Neural progenitor cell (in vitro differentiated cells): ENCODE results near the gene PLK1.

Source experiments
- EZH2 ChIP-seq: fragments of 200-600 bp; sonication (generic); IDR thresholded peaks from 2 replicates; pipeline ENCODE4 v1.6.1; 2017; ENCODE audit warnings: antibody characterized with exemption, mild to moderate bottlenecking, moderate library complexity
- EZH2phosphoT487 ChIP-seq: fragments of 200-600 bp; sonication (generic); IDR thresholded peaks from 2 replicates; pipeline ENCODE4 v1.6.1; 2017; ENCODE audit warnings: antibody characterized with exemption
- TF ChIP-seq, protein P1 (sequence below): fragments of 200-600 bp; sonication (generic); IDR thresholded peaks from 2 replicates; pipeline ENCODE4 v1.5.1; 2017; ENCODE audit warnings: antibody characterized with exemption, mild to moderate bottlenecking

DNA sequence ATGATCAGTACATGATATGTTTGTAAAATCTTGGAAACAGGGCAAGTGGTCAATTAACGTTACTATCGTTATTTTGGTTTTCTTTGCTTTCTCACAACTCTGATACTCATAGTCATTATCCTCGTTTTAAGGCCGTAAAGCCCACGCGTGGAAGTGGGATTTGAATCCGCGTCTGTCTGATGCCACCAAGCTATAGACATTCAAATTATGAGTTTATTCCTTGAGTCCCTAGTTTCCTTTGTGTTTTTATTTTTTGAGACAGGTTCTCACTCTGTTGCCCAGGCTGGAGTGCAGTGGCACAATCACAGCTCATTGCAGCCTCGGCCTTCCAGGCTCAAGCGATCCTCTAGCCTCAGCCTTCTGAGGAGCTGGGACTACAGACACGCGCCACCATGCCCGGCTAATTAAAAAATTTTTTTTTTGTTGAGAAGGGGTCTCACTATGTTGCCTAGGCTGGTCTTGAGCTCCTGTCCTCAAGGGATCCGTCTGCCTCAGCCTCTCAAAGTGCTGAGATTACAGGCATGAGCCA, 36.4 kb upstream of the PLK1 start:
- TF ChIP-seq, protein P1, sequence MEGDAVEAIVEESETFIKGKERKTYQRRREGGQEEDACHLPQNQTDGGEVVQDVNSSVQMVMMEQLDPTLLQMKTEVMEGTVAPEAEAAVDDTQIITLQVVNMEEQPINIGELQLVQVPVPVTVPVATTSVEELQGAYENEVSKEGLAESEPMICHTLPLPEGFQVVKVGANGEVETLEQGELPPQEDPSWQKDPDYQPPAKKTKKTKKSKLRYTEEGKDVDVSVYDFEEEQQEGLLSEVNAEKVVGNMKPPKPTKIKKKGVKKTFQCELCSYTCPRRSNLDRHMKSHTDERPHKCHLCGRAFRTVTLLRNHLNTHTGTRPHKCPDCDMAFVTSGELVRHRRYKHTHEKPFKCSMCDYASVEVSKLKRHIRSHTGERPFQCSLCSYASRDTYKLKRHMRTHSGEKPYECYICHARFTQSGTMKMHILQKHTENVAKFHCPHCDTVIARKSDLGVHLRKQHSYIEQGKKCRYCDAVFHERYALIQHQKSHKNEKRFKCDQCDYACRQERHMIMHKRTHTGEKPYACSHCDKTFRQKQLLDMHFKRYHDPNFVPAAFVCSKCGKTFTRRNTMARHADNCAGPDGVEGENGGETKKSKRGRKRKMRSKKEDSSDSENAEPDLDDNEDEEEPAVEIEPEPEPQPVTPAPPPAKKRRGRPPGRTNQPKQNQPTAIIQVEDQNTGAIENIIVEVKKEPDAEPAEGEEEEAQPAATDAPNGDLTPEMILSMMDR, result no peak
- TF ChIP-seq EZH2 (no peak), EZH2phosphoT487 (no peak)
